OCI-LY7 (cell line): ENCODE results near the gene KCTD10. TPM values are rescaled to one million over a fixed set of nuclear protein-coding genes. Genes with fewer than 3 reads are reported as not detected.

ENCODE experiments used
- BruUV-seq: library from RNA; stranded (reverse); fragments of 400-500 nt; replicated peaks from 2 replicates; lab custom pipeline; 2021; lab: Mats Ljungman, UMichigan
- CTCF ChIA-PET: fragments of 300-600 bp; sonication (Branson Sonifier 250); formaldehyde crosslinking; loops from one replicate; lab custom pipeline; 2022; ENCODE audit warnings: antibody characterized with exemption; ENCODE audit not compliant: unreplicated experiment; lab: Charles Lee
- POLR2A ChIA-PET: fragments of 300-600 bp; sonication (Branson Sonifier 250); formaldehyde crosslinking; loops from one replicate; lab custom pipeline; 2022; ENCODE audit warnings: antibody characterized with exemption; lab: Charles Lee
- DNase-seq: peaks from one replicate; pipeline ENCODE4 v3.0.0-alpha.2; 2015; ENCODE audit warnings: low spot score
- H2AFZ ChIP-seq: fragments of 200-600 bp; sonication (generic), shearing (Covaris generic); 2 replicates; pipeline ENCODE4 v1.6.1; 2014; ENCODE audit warnings: mild to moderate bottlenecking, antibody characterized with exemption, low read length, moderate library complexity
- H3K27ac ChIP-seq: fragments of 200-600 bp; sonication (generic); 2 replicates; pipeline ENCODE4 v1.5.1; 2014; ENCODE audit warnings: mixed run types, low read depth, mild to moderate bottlenecking, moderate library complexity, low read length, inconsistent platforms; ENCODE audit not compliant: poor library complexity, severe bottlenecking
- H3K36me3 ChIP-seq: fragments of 200-600 bp; sonication (generic); 2 replicates; pipeline ENCODE4 v1.6.1; 2014; ENCODE audit warnings: mild to moderate bottlenecking, antibody characterized with exemption, low read length, moderate library complexity, mixed read lengths; ENCODE audit not compliant: insufficient read depth
- H3K4me1 ChIP-seq: fragments of 200-600 bp; sonication (generic); 2 replicates; pipeline ENCODE4 v1.5.1; 2014; ENCODE audit warnings: mild to moderate bottlenecking, low read length; ENCODE audit not compliant: insufficient read depth, poor library complexity, severe bottlenecking
- H3K4me2 ChIP-seq: fragments of 200-600 bp; sonication (generic); 2 replicates; pipeline ENCODE4 v1.6.1; 2014; ENCODE audit warnings: mild to moderate bottlenecking, low read length
- H3K4me3 ChIP-seq: fragments of 200-600 bp; sonication (generic); 2 replicates; pipeline ENCODE4 v1.5.1; 2014; ENCODE audit warnings: mild to moderate bottlenecking, low read depth, low read length; ENCODE audit not compliant: poor library complexity, severe bottlenecking
- H3K79me2 ChIP-seq: fragments of 200-600 bp; sonication (generic); 2 replicates; pipeline ENCODE4 v1.6.1; 2016; ENCODE audit warnings: low read depth, mild to moderate bottlenecking, low read length, moderate library complexity, mixed read lengths; ENCODE audit not compliant: insufficient read depth
- H3K9me2 ChIP-seq: fragments of 200-600 bp; sonication (generic); 2 replicates; pipeline ENCODE4 v1.6.1; 2016; ENCODE audit warnings: mild to moderate bottlenecking, low read length, mixed read lengths; ENCODE audit not compliant: insufficient read depth
- H3K9me3 ChIP-seq: fragments of 200-600 bp; sonication (generic); 2 replicates; pipeline ENCODE4 v1.6.1; 2014; ENCODE audit warnings: mild to moderate bottlenecking, mixed run types, low read length, mixed read lengths
- H4K20me1 ChIP-seq: fragments of 200-600 bp; sonication (generic); 2 replicates; pipeline ENCODE4 v1.6.1; 2014; ENCODE audit warnings: mild to moderate bottlenecking, antibody characterized with exemption, low read length, moderate library complexity, mixed read lengths; ENCODE audit not compliant: insufficient read depth
- CTCF ChIP-seq: fragments of 200-600 bp; sonication (generic); conservative IDR thresholded peaks from 2 replicates; pipeline ENCODE4 v1.5.1; 2014; ENCODE audit warnings: mild to moderate bottlenecking, antibody characterized with exemption, low read length, moderate library complexity, mixed read lengths
- EZH2phosphoT487 ChIP-seq: fragments of 200-600 bp; sonication (generic); IDR thresholded peaks from 2 replicates; pipeline ENCODE4 v1.6.1; 2018; ENCODE audit warnings: low read depth, borderline replicate concordance, mild to moderate bottlenecking, mixed run types, antibody characterized with exemption, low read length, moderate library complexity, mixed read lengths
- intact Hi-C: fragments of 100-400 bp; cut with micrococcal nuclease; formaldehyde crosslinking; loops from one replicate; pipeline ENCODE4 v1.10.0; 2022; ENCODE audit not compliant: unreplicated experiment
- total RNA-seq, 2 experiments: library from RNA; depleted of rRNA in 1 of 2; stranded (reverse); fragments of >200 nt in 1 of 2; shearing (Covaris generic) in 1 of 2; gene quantifications; 2 replicates each; pipeline ENCODE4 v1.2.3, GENCODE V29; 2014 to 2022

Gene KCTD10
- total RNA-seq, 2 experiments from 2014 or later, result 28.1 to 45.7 TPM

GRCh38 chr12:109502332-109502731 lies 25.2 kb upstream of the KCTD10 start:
- no peak overlapping the region for H3K27ac ChIP-seq
- H3K4me3 ChIP-seq, result no peak overlapping the region
- DNase-seq, result no peak
- no TSS peak for BruUV-seq
- no peaks in the 10 kb centered on the region for H4K20me1 ChIP-seq
- no peak overlapping the region for H3K4me2 ChIP-seq
- TF ChIP-seq EZH2phosphoT487, result no peak
- TF ChIP-seq CTCF, result no peak
- intact Hi-C loops, result no loop called here
- no peaks in the 10 kb centered on the region for H3K9me3 ChIP-seq
- peaks cover 85% of the 10 kb centered on the region for H3K36me3 ChIP-seq
- POLR2A ChIA-PET, result no interaction called here
- no peaks in the 10 kb centered on the region for H3K79me2 ChIP-seq
- no peak overlapping the region for H2AFZ ChIP-seq
- H3K9me2 ChIP-seq, result no peaks in the 10 kb centered on the region
- no peaks in the 10 kb centered on the region for H3K4me1 ChIP-seq
- CTCF ChIA-PET, result no interaction called here

GRCh38 chr12:109501299-109501698 lies 24.2 kb upstream of the KCTD10 start:
- H3K36me3 ChIP-seq, result peaks cover 78% of the 10 kb centered on the region
- H3K4me2 ChIP-seq, result no peak overlapping the region
- no peaks in the 10 kb centered on the region for H3K9me3 ChIP-seq
- no peak overlapping the region for H3K4me3 ChIP-seq
- intact Hi-C loops, result no loop called here
- no TSS peak for BruUV-seq
- H3K27ac ChIP-seq, result no peak overlapping the region
- no peak for DNase-seq
- ChIA-PET POLR2A (interaction anchor here (0.7 kb wide), 1 partner anchor 85 kb away, joined by 4 read pairs; no protein-coding TSS in a partner anchor), CTCF (interaction anchor here (0.9 kb wide), 1 partner anchor 15 kb away, joined by 3 read pairs; no protein-coding TSS in a partner anchor)
- no peak overlapping the region for H2AFZ ChIP-seq
- no peaks in the 10 kb centered on the region for H4K20me1 ChIP-seq
- H3K4me1 ChIP-seq, result no peaks in the 10 kb centered on the region
- H3K79me2 ChIP-seq, result no peaks in the 10 kb centered on the region
- TF ChIP-seq EZH2phosphoT487, result no peak
- TF ChIP-seq CTCF, result no peak
- H3K9me2 ChIP-seq, result no peaks in the 10 kb centered on the region

- H3K79me2 ChIP-seq, result no peaks in the 10 kb centered on the region
- no TSS peak for BruUV-seq
- H3K4me3 ChIP-seq, result no peak overlapping the region
- H4K20me1 ChIP-seq, result no peaks in the 10 kb centered on the region
- intact Hi-C loops, result no loop called here
- no peak for TF ChIP-seq CTCF
- TF ChIP-seq EZH2phosphoT487, result no peak
- no peak overlapping the region for H3K4me2 ChIP-seq
- H3K9me3 ChIP-seq, result no peaks in the 10 kb centered on the region
- H3K27ac ChIP-seq, result no peak overlapping the region
- DNase-seq, result no peak
- H3K9me2 ChIP-seq, result no peaks in the 10 kb centered on the region
- peaks cover 72% of the 10 kb centered on the region for H3K36me3 ChIP-seq
- H3K4me1 ChIP-seq, result no peaks in the 10 kb centered on the region
- ChIA-PET CTCF (interaction anchor here (0.9 kb wide), 1 partner anchor 14 kb away, joined by 3 read pairs; no protein-coding TSS in a partner anchor), POLR2A (no interaction called here)
- no peak overlapping the region for H2AFZ ChIP-seq
Observed at GRCh38 chr12:109500406-109501185, 23.5 kb upstream of the KCTD10 start.
